SU-DHL-6 (cell line): ENCODE results near the gene TSHZ2.

Experiments used
- EZH2phosphoT487 ChIP-seq: fragments of 200-600 bp; sonication (generic), shearing (Covaris generic); conservative IDR thresholded peaks from 2 replicates; pipeline ENCODE4 v1.6.1; 2018; ENCODE audit warnings: mild to moderate bottlenecking, antibody characterized with exemption, low read length, moderate library complexity, mixed read lengths
- TF ChIP-seq, protein P1 (sequence below): fragments of 200-600 bp; sonication (generic); IDR thresholded peaks from one replicate; pipeline ENCODE4 v1.5.1; 2017; ENCODE audit warnings: antibody characterized with exemption, mild to moderate bottlenecking, low read length, moderate library complexity; ENCODE audit not compliant: insufficient read depth, poor library complexity, severe bottlenecking

GRCh38 chr20:53092772-53093300, 120.7 kb downstream of the TSHZ2 start:
- TF ChIP-seq, protein P1, sequence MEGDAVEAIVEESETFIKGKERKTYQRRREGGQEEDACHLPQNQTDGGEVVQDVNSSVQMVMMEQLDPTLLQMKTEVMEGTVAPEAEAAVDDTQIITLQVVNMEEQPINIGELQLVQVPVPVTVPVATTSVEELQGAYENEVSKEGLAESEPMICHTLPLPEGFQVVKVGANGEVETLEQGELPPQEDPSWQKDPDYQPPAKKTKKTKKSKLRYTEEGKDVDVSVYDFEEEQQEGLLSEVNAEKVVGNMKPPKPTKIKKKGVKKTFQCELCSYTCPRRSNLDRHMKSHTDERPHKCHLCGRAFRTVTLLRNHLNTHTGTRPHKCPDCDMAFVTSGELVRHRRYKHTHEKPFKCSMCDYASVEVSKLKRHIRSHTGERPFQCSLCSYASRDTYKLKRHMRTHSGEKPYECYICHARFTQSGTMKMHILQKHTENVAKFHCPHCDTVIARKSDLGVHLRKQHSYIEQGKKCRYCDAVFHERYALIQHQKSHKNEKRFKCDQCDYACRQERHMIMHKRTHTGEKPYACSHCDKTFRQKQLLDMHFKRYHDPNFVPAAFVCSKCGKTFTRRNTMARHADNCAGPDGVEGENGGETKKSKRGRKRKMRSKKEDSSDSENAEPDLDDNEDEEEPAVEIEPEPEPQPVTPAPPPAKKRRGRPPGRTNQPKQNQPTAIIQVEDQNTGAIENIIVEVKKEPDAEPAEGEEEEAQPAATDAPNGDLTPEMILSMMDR, result no peak
- no peak for TF ChIP-seq EZH2phosphoT487
